ENCODE results near the gene S1PR4.
A peak's percentile ranks its signal among the peaks of the same experiment; 100 is the strongest.
"Not testable (repeated sequence)": the region's sequence is repeated elsewhere in the genome, so short reads cannot be mapped to it uniquely, and the experiment has no call there.

The S1PR4 gene

DNA sequence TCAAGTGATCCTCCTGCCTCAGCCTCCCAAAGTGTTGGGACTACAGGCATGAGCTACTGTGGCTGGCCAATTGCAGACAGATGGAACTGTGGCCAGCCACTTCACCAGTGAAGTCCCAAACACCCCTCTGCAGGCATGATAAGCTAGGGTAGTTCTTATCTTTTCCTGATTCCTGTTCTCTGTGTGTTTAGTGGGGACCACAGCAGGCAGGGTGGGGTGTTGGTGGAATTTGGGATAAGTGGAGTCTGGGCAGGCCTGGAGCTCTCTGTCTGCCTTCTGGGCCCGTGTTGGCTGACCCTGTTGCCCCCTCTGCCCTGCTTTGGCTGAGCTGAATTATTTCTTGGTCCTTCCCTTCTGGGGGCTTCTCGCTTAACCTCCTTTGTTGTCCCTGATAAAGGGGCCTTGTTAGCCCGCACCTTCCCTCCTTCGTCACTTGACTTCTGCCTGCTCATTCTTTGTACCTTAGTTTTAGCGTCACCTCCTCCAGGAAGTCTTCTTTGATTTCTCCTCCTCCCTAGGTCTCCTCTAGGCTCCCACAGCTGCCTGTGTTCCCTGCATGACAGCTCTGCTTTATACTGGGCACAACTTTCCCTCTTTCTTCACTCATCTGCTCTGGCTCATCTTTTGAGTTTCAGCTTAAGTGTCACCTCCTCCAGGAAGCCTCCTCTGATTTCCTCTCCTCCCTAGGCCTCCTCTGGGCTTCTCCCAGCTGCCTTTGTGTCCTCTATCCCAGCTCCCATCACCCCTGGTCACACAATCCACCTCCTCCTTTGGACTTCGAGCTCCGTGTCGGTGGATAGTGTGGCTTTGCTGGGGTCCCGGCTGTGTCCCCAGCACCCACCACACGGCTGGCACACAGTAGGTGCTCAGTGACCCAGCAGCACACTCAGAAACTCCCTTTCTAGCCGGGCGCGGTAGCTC is 5.4 kb downstream of the S1PR4 start:
- no peak for DNase-seq

DNA sequence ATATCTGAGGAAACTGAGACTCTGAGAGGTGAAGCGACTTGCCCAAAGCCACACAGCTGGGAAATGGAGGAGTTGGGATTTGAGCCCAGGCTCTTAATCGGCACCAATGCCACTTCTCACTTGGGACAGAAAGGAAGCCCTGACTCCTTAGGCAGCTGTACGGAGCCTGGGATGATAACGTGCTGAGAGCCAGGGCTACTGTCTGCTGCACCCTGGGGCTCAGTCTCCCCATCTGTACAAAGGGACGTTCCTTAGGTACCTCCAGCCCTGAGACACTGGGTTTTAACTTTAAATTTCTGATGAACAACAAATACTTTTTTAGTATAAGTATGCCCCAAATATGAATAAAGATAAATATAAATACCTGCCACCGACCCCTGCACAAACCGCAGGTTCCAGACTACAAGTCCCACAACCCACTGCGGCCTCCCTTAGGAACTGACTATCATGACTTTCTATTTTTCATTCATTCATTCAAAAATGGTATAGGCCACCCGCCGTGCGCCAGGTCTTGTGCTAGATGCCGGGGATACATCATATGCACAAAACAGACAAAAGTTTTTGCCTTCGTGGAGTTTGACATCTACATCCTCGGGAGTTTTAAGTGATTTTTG is 6.4 kb downstream of the S1PR4 start:
- DNase-seq: no peak

DNA sequence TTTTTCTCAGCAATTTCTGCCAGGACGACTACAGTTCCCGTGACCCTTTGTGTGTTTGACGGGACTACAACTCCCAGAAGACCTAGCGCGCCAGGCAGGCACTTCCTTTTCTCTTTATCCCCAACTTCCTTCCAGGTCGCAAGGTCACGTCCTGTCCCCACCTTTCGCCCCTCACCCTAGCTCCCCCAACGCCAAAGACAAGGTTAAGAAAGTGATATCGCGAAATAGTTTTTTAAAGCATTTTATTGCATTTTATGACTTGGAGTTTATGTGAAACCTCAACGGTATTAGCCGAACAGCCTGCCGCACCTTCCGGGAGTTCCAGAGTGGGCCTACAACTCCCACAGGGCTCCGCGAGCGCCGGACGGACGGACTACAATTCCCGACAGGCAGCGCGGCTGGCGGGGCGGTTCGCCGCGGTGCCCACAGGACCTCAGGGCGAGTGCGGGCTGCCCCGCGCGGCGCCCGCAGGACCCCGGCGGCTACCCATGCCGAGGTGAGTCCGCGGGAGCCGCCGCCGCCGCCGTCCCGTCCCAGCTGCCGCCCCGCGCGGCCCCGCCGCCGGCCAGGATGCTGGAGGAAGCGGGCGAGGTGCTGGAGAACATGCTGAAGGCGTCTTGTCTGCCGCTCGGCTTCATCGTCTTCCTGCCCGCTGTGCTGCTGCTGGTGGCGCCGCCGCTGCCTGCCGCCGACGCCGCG is 7.0 kb downstream of the S1PR4 start, which contains the start of gene NCLN:
TSS of gene NCLN (plus strand) at position 470 of the 699 bp plus-strand sequence. CDS start at position 571, 101 bp downstream.
- DNase-seq: peak; percentile 99

DNA sequence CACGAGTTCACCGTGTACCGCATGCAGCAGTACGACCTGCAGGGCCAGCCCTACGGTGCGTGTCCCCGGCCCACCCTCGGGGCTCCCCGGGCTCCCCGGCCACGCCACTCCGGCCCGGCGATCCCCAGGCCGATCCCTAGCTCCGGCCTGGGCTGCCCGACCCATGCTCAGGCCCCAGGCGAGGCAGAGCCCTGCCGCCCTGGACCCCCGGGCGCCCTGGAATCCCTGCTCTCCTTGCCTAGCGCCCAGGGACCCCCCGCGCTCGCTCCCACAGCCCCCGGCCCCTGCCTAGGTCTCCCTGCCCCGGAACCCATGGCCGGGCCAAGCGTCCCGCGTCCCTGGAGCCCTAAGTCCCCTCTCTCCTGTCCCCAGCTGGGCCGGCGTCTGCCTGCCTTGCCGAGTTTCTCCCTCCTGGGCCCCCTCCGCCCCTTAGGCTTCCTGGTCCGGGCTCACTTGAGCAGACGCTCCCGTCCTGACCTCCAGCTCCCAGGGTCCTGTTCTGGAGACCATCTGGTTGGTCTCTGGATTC is 7.7 kb downstream of the S1PR4 start:
- DNase-seq: peak; percentile 20

DNA sequence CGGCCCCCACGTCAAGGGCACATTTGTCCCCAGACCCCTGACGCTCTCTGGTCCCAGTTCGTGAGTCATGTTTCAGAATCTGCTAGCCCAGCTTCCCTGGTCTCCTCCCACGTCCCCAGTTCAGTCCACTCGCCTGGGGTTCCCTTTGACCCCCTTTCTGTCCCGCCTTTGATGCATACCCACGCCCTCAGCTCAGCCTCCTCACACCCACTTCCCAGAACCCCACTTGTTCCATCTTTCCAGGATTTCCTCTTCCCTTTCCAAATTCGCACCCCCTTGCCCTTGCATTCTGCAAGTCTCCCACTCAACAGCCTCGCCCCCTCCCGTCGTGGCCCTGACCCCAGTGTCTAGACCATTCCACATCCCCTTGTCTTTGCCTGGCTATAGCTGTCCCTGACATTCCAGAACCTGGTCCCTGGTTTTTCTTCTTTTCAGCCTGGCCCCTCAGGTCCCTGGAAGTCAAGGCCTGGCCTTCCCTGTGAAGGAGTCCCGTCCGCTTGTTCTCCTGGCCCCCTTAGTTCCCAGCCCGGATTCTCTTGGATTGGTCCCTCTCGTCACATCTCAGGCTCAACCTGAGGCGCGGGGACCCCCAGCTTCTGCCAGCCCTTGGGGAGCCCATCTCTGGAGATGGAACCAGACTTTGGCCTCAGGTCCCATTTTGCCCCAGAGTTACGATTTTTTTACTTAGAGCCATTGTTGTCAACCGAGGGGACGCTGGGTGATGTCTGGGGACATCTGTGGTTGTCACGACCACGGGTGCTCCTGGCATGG is 8.5 kb downstream of the S1PR4 start:
- DNase-seq: no peak

DNA sequence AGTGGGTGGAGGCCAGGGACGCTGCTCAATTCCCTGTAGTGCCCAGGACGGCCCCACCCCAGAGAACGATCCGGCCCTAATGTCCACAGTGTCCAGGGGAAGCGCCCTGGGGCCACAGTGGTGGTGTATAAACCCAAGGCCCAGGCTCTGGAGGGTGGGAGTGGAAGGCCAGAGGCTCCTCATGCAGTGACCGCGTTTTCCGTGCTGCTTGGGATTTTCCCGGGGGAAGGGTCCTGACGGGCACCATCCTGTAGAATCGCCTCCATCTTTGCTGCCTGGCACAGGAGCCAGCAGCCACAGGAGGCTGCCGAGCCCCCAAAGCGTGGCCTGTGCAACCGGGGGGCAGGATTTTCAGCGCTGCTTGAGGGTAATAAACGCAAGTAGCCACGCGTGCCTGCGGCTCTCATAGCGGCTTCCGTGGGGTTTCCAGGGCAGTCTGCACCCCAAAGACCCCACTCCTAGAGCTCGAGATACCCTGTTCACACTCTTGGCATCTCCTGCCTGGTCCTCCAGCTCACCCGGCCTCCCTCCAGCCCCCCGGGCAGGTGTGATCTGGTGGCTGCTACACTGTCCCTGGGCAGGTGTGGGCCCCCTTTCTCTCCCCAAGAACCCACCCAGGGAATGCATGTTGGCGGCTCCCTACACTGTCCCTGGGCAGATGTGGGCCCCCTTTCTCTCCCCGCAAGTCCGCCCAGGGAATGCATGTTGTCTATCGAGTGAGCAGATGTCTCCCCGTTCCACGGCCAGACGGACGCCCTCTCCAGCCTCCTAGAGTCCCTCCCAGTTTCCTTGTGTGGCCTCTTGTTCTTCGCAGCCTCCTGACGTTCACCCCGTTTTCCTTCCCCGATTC is 9.3 kb downstream of the S1PR4 start:
- no peak for DNase-seq

DNA sequence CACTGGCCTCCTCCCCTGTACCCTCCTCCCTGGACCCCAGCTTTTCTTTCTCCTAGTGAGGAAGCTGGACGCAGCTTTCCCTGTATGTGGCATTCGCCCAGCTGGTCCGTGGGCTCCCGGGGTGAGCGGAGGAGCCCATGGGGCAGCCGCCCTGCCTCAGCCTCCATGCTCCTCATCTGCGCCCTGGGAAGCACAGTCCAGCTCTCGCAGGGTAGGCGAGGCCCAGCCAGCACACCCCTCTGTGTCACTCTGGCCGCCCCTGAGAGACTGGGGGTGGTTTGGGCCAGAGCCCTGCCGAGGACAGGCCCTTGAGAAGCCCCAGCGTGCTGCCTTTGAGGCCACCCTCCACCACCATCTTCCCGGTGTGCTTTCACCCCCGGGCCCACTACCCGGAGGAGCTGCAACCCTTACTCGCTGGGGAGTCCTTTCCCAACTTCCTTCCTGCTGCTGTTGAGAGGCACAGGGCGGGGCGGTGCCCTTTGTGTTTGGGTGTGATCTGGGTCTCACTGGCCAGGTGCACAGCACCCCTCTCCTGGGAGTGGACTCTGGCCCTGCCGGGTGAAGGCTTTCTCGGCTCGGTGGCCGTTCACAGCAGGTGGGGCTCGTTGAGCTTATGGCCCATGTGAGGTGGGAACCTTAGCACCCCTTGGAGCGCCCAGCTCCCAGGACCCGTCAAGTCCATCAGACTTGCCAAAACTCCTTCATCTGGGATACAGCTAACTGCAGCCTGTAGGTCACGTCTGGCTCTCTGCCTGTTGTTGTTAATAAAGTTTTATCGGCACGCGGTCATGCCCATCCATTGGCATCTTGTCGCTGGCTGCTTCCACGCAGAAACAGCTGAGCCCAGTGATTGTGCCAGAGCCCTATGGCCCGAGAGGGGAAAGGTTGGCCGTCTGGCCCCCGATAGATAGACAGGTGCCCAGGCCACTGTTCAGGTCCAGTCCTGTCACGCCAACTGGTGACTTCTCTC is 10.3 kb downstream of the S1PR4 start:
- no peak for DNase-seq

DNA sequence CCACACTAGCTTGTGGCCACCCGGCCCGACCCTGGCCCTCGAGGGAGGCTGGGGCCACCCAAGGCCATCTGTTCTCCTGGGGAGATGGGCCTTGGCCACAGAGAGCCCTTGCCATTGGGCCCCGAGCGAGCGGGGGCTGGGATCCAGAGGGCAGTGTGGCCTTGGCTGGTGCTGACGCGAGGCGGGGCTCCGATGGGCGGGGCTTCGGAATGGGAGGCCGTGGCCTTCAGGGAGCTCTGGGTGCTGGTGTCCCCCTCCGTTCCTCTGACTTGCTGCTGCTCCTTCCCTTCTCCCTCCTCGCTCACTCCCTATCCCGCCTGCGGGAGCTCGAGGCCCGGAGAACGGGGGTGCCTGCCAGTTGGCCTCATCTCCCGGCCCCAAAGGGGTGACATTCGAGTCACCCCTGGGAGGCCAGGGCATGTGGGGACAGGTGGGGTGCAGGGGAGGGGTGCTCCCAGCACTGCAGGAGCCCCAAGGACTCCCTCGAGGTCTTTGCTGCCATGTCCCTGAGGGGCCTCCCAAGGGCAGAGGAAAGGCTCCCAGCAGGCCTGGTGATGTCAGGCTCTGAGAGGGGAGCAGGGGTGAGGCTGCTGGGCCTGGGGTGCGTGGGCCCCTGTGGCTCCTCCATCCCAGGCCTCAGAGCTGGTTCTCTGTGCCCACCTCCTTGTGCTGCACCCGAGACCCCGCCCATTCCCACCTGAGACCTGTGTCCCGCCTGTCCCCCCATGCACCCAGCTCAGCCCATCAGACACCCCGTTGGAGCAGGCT is 11.3 kb downstream of the S1PR4 start:
- no peak for DNase-seq

DNA sequence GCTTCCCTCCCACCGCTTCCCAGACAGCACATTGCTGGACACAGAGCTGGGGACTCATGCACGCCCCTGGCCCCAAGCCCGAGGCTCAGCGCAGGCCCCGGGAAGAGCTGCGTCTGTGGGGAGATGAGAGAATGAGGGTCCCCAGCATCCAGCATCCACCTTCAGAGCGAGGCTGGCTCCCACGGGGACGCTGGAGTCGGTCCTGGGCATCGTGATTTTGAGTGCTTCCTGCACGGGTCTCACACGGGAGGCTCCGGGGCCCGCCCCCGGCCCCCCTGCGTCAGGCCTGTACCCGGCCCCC is 11.9 kb downstream of the S1PR4 start:
- no peak for DNase-seq

DNA sequence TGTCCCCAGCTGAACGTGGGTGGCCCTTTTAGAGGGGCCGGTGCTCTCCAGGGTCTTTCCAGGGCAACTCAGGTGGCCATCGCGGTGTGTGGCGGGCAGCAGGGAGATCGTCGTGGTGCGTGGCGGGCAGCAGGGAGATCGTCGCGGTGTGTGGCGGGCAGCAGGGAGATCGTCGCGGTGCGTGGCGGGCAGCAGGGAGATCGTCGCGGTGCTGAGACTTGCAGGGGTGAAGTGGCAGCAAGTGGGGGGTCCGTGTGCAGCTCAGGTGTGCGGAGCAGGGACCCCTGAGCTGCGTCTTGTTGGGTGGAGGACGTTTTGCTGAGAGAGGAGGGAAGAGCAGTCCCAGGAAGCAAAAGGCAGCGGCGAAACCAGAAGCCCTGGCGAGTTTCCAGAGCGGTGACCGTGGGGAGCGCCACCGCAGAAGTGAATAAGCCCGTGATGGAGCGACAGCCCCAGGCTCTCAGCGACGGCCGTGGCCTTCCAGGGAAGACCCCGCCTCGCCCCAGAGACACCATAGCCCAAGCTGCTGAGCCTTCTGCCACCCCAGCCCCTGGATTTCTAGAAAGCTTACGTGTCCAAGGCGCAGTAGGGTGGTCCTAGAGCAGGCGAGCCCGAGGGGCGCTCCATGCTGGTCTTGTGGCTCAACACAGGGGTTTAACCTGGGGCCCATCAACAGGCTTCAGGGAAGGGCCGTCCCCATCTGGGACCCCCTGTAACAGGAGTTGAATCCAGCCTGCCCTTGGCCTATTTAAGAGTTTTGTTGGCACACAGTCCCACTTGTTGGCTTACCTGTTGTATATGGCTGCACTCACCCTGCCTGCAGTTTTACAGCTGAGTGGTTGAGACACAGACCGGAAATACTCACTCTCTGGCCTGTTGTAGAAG is 12.6 kb downstream of the S1PR4 start:
- DNase-seq: no peak

DNA sequence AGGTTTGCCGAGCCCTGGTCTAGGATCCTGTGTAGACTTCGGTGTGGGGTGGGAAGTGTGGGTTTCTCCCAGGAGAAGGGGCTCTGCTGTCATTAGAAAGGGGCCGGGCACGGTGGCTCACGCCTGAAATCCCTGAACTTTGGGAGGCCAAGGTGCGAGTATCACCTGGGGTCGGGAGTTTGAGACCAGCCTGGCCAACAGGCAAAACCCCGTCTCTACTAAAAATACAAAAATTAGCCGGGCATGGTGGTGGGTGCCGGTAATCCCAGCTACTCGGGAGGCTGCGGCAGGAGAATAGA is 13.2 kb downstream of the S1PR4 start:
- DNase-seq: not testable (repeated sequence)

DNA sequence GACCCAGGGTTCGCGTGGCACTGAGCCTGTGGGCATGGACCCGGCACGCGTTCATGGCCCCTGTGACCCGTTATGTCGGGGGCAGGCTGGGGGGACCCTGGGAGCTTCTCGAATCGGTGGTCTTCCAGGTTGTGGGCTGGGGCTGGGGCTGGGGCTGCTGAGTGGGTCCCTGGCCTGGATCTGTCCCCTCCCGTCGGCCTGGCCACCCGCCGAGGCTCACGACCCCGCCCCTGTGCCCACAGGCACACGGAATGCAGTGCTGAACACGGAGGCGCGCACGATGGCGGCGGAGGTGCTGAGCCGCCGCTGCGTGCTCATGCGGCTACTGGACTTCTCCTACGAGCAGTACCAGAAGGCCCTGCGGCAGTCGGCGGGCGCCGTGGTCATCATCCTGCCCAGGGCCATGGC is 13.7 kb downstream of the S1PR4 start:
- no peak for DNase-seq

DNA sequence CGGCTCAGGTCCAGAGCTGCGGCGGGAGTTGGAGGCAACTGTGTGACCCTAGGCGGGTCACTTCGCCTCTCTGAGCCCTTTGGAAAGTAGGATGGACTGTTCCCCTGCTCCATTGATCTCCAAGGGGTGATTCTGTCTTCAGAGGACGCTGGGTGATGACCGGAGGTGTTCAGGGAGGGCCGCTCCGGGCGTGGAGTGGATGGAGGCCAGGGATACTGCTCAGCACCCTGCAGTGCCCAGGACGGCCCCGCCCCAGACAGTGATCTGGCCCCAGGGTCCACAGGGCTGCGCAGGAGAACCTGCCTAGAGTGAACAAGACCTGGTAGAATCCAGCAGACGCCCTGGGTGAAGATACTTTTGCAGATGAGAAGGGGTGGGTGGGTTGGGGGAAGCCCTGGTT is 14.1 kb downstream of the S1PR4 start:
- no peak for DNase-seq

DNA sequence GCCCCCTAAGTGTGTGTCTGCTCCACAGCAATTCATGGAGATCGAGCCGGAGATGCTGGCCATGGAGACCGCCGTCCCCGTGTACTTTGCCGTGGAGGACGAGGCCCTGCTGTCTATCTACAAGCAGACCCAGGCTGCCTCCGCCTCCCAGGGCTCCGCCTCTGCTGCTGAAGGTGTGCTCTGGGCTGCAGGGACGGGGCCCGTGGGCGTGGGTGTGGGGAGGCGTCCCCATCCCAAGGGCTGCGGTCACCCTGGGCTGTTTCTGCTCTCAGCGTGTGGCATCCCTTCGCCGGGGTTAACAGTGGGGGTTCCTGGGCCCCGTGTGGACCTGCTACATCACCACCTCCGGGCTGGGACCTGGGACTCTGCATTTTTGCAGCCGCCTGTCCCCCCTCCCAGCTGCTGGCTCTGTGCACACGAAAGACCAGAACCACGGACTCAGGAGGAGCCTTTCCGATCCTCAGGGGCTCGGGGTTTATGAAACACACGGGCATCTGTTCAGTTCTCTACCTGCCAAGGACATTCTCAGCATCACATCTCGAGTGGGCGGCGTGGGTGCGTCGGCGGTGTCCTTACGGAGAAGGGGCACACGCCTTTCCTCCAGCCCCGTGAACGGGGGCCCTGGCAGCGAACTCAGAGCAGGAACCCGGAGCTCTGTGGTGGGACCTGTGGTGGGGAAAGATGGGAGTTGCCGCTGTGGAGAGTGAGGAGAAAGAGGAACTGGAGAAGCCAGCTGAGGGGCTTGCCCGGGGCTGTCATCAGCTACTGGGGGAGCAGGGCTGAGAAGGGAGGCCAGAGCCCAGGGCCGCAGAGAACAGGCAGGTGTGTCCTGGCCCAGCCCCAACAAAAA is 14.9 kb downstream of the S1PR4 start:
- no peak for DNase-seq

DNA sequence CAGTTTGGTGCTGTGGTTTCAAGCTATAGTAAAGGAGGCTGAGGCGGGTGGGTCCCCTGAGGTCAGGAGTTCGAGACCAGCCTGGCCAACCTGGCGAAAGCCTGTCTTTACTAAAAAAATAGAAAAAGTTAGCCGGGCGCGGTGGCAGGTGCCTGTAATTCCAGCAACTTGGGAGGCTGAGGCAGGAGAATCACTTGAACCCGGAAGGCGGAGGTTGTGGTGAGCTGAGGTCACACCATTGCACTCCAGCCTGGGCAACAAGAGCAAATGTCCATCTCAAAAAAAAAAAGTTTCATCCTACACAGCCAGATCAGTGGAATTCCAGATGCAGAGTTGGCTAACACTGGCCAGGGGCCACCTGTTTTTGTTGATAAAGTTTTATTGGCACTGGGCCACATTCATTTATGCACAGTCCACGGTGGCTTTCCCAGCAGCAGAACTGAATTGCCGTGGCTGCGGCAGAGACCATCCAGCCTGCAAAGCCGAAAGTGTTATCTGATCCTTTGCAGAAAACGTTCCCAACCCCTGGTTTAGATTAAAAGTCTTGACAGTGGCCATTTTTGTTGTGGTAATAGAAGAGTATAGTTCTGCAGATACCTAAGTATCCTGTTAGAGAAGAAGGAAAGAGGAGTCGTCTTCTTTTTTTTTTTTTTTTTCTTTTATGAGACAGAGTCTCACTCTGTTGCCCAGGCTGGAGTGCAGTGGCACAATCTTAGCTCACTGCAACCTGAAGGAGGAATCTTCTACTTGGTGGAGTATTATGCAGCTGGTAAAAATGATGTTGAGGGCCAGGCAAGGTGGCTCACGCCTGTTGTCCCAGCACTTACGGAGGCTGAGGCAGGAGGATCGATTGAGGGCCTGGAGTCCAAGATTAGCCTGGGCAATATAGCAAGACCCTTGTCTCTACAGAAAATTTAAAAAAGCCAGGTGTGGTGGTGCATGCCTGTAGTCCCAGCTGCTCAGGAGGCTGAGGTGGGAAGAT is 15.8 kb downstream of the S1PR4 start:
- no peak for DNase-seq

DNA sequence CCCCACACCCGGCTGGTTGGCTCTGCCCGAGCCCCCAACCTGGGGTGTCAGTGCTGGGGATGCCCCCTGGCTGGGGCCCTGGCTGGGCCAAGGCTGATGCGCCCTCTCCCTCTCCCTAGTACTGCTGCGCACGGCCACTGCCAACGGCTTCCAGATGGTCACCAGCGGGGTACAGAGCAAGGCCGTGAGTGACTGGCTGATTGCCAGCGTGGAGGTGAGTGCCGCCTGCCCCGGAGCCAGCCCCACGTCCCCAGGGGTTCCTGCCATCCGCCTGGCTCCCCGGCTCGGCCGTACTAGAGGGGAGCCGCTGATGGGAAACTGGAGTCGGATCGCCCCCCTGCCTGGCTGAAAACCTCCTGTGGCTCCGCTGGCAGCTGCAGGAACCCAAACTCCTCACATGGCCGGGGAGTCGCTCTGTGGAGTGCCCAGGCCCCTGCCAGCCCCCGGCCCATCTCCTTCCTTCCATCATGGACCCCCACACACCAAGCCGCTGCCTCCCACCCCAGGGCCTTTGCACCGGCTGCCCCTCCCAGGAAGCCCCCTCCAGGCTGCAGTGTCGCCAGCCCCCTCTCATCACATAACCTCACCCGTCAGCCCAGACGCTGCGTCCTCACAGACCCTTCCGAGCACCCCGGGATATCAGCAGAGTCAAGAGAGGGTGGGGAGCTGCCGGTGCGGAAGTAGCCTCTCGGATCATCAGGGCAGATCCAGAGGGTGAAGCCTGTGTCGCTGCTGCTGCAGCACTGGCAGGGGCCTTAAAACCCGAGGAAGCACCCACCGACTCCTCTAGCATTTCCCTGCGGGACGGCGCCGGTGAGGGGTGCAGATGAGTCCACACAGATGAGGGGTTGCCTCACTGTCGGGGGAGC is 17.7 kb downstream of the S1PR4 start:
- DNase-seq: no peak

Data from eye (tissue), 1 donor.